Dedifferentiated amniotic fluid mesenchymal stem cell (primary cell): ENCODE results near the gene HSPA14.
A peak's percentile ranks its signal among the peaks of the same experiment; 100 is the strongest.
"Not testable (repeated sequence)": the region's sequence is repeated elsewhere in the genome, so short reads cannot be mapped to it uniquely, and the experiment has no call there.

Source experiments
- DNase-seq: peaks from one replicate; pipeline ENCODE4 v3.0.0-alpha.2; 2016; ENCODE audit errors: extremely low spot score

The HSPA14 gene

DNA sequence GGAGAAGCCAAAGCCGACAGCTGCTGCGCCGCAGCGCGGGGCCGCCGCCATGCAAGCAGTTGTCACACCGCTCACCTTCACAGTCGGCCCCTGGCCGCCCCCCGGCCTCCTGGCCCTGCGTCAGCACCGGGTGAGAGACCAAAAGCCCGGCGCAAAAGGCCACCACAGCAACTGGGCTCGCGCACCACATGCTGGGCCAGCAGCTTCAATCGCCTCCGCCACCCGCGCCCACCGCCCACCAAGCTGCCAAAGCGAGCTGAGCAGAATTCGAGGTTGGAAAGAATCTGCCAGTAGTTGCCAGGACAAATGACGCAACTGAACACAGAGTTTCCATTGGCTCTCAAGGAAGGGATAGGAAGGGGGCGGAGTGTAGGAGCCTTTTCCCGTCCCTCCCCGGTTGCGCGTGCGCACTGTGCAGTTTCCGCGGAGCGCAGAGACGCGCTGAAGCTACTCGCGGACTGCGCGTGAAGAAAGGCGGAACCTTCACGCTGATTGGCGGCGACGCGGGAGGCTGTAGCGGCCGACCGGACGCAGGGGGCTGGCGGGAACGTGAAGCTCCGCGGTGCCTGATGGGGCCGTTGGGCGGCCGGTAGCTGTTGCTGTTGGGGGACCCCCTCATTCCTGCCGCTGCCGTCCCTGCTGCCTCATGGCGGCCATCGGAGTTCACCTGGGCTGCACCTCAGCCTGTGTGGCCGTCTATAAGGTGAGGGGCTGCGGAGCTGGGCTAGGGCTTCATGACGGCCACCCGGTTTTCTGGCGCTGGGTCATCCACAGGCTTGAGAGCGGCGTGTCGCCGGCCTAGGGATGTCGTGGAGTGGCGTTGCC, at the start of gene HSPA14, which contains the start of the genes CDNF and MSANTD7:
TSS of gene HSPA14 (plus strand) at position 550 of the 825 bp plus-strand sequence. CDS start at position 647, 97 bp downstream.
TSS of gene CDNF (minus strand) at position 281 of the 825 bp plus-strand sequence. CDS start at position 190, 91 bp downstream.
TSS of gene MSANTD7 (plus strand) at position 550 of the 825 bp plus-strand sequence. CDS start 3,979 bp downstream, outside the sequence.
- peak; percentile 99 for DNase-seq

DNA sequence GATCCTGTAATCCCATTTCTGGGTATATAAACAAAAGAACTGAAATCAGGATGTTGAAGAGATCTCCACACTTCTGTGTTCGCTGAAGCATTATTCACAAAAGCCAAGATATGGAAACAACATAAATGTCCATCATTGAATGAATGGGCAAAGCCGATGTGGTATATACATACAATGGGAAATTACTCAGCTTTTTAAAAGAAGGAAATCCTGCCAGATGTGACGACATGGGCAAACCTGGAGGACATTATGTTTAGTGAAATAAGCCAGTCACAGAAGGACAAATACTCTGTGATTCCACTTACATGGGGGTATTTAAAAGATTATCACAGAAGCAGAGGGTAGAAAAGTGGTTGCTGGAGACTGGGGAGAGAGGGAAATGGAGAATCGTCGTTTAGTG, 39.5 kb upstream of the HSPA14 start:
- DNase-seq: no peak

- DNase-seq: no peak
These were observed 37.7 kb upstream of the HSPA14 start for GRCh38 chr10:14800397-14800796.

GRCh38 chr10:14801723-14802122, 36.4 kb upstream of the HSPA14 start:
- no peak for DNase-seq

GRCh38 chr10:14803827-14804226, 34.3 kb upstream of the HSPA14 start:
- no peak for DNase-seq

DNA sequence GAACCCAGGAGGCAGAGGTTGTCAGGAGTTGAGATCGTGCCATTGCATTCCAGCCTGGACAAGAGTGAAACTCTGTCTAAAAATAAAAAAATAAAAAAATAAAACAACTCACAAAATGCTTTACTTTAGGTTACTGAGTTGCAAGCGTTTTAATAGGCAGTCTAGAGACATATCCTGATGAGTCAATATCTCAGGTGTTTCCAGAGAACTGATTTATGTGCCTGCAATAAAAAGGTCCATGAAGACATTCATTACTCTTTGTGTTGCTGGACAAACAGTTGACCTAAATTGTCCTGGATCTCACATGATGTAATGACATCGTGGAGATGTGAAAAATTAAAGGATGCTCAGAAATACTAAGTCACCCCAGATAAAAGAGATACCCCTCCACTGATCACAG, 31.8 kb upstream of the HSPA14 start:
- DNase-seq: no peak

GRCh38 chr10:14810969-14811953, 26.8 kb upstream of the HSPA14 start:
- no peak for DNase-seq

DNA sequence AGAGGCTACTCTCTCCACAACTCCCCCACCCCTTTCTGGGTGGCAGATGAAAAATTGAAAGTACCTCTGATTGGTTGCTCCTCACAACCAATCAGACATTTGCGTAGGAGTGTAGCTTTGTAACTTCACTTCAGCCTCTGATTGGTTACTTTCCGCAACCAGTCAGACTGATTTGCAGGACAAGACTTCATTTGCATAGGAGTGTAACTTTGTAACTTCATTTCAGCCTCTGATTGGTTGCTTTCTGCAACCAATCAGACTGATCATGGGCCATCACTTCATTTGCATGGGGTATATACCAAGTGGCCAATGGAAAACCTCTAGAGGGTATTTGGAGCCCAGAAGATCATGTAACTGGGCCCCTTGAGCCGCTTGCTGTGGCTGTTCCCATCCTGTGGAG, 25.8 kb upstream of the HSPA14 start:
- DNase-seq: no peak

DNA sequence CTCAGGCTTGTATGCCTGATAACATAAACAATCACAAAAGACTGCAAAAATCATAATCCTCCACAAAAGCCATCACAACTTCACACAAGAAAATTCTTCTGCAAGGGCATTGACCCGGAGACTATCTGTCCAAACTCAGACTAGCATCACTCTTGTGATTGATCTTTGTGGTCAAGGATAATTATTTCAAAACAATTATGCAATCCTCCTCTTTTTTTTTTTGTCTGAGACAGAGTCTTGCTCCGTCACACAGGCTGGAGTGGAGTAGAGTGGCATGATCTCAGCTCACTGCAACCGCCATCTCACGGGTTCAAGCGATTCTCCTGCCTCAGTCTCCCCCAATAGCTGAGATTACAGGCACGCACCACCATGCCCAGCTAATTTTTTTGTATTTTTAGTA, 22.4 kb upstream of the HSPA14 start:
- no peak for DNase-seq

DNA sequence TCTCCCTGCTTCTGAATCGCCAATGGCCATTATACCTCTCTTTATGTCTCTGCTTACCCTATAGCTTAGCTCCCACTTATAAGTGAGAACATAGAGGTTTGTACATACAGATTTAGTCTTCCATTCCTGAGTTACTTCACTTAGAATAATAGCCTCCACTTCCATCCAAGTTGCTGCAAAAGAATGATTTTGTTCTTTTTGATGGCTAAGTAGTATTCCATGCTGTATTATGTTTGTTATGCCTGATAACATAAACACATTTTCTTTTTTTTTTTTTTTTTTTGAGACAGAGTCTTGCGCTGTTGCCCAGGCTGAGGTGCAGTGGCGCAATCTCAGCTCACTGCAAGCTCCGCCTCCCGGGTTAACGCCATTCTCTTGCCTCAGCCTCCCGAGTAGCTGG, 21.4 kb upstream of the HSPA14 start:
- not testable (repeated sequence) for DNase-seq

DNA sequence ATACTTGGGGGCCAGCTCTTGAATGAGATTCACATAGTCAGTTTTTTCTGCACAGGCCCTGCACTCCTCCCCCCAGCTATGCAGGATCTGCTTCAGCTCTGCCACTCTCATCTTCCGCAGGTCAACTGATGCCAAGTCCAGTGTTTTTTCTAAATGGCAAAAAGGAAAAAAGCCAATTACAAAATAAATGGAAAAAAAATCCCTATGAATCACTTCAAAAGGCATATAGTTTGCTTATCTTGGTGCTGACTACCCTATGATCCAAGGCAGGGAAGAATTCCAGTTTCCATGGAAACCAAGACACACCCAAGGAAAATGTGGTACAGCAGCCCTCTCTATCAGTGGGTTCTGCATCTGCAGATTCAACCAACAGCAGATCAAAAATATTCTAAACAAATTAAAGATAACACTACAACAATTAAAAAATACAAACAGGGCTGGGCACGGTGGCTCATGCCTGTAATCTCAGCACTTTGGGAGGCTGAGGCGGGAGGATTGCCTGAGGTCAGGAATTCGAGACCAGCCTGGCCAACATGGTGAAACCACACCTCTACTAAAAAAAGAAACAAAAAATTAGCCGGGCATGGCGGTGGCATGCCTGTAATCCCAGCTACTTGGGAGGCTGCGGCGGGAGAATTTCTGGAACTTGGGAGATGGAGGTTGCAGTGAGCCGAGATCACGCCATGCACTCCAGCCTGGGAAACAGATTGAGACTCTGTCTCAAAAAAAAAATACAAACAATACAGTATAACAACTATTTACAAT, 17.9 kb upstream of the HSPA14 start:
- peak; percentile 82 for DNase-seq

- no peak for DNase-seq
These were observed 17.3 kb upstream of the HSPA14 start for GRCh38 chr10:14820775-14821154.

DNA sequence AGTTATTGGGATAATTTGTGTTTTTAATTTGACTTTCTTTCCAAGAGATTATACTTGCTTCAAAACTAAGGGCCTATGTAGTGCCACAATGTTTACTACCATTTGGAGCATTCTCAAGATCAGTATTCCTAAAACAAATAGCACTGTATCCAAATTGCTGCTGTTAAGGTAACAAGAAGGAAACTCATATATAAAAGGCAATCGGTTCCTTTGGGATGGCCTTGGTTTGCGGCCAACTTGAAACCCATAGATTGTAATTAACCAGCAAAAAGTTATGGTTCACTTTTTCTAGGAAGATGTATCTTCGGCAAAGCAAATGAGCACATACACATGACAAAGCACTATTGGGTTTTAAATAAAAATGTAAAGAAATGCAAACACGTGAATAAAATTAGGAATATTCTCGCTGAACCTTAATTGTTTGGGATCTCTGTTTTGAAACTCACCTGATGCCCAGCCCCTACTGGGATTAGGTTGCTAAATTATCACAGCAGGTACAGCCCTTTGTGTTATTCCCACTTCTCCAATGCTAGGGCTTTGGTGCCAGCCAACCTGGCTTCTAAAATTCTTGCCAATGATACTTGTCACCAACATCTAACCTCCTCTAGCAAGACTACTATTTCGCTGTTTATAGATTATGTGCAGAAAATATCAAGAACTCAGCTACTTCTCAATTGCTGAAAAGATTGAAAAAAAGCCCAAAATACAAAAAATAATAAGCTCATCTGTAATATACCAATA, 16.3 kb upstream of the HSPA14 start:
- DNase-seq: no peak

DNA sequence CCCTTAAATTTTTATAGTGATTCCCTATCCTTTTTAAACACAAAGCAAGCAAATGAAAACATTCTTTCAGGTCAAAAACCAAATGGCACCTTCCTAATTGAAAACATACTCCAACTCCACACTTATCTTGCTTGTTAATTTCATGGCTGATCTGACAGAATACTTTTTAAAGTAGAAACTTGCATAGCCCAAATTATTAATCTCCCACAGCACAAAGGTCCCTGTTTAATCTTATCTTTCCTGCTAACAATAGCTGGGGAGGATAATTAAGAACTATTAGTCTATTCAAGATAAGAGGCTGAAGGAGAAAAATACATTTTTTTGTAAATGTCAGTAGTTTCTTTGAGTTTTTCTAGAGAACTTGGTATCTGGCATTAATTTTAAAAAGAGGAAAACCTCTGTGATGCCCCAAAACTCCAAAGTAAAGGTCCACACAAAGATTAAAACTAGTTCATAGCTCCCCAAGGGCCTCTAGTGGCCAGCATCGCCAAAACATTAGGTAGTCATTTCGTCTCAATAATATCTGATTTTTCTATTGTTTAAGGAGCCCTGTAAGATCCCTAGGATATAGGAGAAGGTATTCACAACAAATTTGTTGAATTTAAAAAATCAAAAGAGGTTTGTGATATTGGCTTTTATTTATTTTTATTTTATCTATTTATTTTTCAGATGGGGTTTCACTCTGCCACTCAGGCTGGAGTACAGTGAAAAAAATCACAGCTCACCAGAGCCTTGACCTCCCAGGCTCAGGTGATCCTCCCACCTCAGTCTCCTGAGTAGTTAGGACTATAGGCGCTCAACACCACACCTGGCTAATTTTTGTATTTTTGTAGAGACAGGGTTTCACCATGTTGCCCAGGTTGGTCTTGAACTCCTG, 15.0 kb upstream of the HSPA14 start:
- DNase-seq: peak; percentile 59

- DNase-seq: no peak
These were observed 14.1 kb upstream of the HSPA14 start for GRCh38 chr10:14823966-14824365.

GRCh38 chr10:14826076-14826829, 11.9 kb upstream of the HSPA14 start:
- no peak for DNase-seq

DNA sequence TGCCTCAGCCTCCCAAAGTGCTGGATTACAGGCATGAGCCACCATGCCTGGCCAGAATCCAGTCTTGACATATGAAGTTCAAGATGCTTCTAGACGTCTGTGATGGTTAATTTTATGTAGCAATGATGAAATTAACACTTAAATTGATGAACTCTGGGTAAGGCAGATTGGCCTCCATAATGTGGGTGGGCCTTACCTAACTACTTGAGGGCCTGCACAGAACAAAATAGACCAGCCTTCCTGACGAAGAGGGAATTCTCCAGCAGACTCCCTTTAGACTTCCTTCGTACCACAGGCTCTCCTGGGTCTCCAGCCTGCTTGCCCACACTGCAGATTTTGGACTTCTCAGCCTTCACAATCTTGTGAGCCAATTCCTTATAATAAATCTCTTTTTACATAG, 5.0 kb upstream of the HSPA14 start:
- no peak for DNase-seq

DNA sequence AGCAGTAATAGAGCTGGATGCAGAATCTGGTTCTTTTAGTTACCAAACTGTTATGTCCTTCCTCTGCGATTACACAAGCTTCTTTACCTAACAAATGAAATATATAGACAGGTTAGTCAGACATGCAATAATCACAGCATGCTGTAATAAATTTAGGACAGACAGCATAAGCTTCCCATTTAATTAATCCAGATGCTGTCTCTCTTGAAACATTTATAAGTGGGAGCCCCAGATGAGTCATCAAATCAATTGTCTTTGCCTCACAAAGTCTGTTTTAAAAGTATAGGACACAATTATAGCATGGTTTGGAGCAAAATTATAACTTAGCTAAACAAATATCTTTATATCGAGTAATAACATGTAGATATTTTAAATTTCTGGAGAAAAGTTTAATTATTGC, 1.9 kb upstream of the HSPA14 start:
- DNase-seq: no peak
